HG03135 (cell line): Measurements from ENCODE around the gene PCDHB6.
"Not testable (repeated sequence)": the region's sequence is repeated elsewhere in the genome, so short reads cannot be mapped to it uniquely, and the experiment has no call there.

Source experiments
- ATAC-seq: cut with Tn5 transposase; IDR thresholded peaks from one replicate; pipeline ENCODE4 v1.9.1; 2021; ENCODE audit warnings: mild to moderate bottlenecking, moderate library complexity; ENCODE audit not compliant: unreplicated experiment

PCDHB6 gene

GRCh38 chr5:141201646-141202045 is 51.8 kb downstream of the PCDHB6 start:
- not testable (repeated sequence) for ATAC-seq
